WERI-Rb-1 (cell line): ENCODE data around the gene CEP63.

Source experiments
- DNase-seq: peaks from one replicate; pipeline ENCODE4 v3.0.0-alpha.2; 2020
- H3K27ac ChIP-seq: fragments of 250-450 bp; sonication (Bioruptor Pico); 2 replicates; pipeline ENCODE4 v1.5.1; 2020; ENCODE audit warnings: mild to moderate bottlenecking, moderate library complexity
- H3K27me3 ChIP-seq: fragments of 250-450 bp; sonication (Bioruptor Pico); 2 replicates; pipeline ENCODE4 v1.5.1; 2021; ENCODE audit warnings: mild to moderate bottlenecking, low read depth, moderate library complexity; ENCODE audit not compliant: insufficient read depth, severe bottlenecking
- H3K36me3 ChIP-seq: fragments of 250-450 bp; sonication (Bioruptor Pico); 2 replicates; pipeline ENCODE4 v1.5.1; 2020; ENCODE audit warnings: mild to moderate bottlenecking, moderate library complexity
- H3K4me3 ChIP-seq: 2 replicates; pipeline ENCODE4 v1.5.1; 2011; ENCODE audit warnings: low read depth, mild to moderate bottlenecking, control low read depth, low read length
- H3K9me3 ChIP-seq: fragments of 250-450 bp; sonication (Bioruptor Pico); 2 replicates; pipeline ENCODE4 v1.5.1; 2021; ENCODE audit warnings: mild to moderate bottlenecking, moderate library complexity; ENCODE audit not compliant: severe bottlenecking
- TF ChIP-seq, protein P1 (sequence below): IDR thresholded peaks from 2 replicates; pipeline ENCODE4 v1.5.1; 2011; ENCODE audit warnings: low read depth, mild to moderate bottlenecking, control low read depth, inconsistent platforms, low read length

Gene CEP63

GRCh38 chr3:134623615-134624245 is 137.9 kb downstream of the CEP63 start:
- no peaks in the 10 kb centered on the region for H3K9me3 ChIP-seq
- no peak overlapping the region for H3K4me3 ChIP-seq
- no peak overlapping the region for H3K27ac ChIP-seq
- TF ChIP-seq, protein P1, sequence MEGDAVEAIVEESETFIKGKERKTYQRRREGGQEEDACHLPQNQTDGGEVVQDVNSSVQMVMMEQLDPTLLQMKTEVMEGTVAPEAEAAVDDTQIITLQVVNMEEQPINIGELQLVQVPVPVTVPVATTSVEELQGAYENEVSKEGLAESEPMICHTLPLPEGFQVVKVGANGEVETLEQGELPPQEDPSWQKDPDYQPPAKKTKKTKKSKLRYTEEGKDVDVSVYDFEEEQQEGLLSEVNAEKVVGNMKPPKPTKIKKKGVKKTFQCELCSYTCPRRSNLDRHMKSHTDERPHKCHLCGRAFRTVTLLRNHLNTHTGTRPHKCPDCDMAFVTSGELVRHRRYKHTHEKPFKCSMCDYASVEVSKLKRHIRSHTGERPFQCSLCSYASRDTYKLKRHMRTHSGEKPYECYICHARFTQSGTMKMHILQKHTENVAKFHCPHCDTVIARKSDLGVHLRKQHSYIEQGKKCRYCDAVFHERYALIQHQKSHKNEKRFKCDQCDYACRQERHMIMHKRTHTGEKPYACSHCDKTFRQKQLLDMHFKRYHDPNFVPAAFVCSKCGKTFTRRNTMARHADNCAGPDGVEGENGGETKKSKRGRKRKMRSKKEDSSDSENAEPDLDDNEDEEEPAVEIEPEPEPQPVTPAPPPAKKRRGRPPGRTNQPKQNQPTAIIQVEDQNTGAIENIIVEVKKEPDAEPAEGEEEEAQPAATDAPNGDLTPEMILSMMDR = no peak
- H3K36me3 ChIP-seq = no peaks in the 10 kb centered on the region
- DNase-seq = peak; percentile 3
- H3K27me3 ChIP-seq = no peaks in the 10 kb centered on the region
